ENCODE data around the gene PSTPIP2. TPM values are rescaled to one million over a fixed set of nuclear protein-coding genes. Genes with fewer than 3 reads are reported as not detected.

Gene PSTPIP2
- total RNA-seq, 2 experiments from 2014 or later: 5.9 to 6.0 TPM

- H3K27ac Mint-ChIP-seq: peak overlapping the region; percentile 67
- no peak overlapping the region for H3K27ac ChIP-seq (ENCODE audit: low read depth in 1 of 2, low read length in 2 of 2)
- TF ChIP-seq CTCF (IDR thresholded peaks at IDR 0.05): no peak
- intact Hi-C loops (cut with DNase I, micrococcal nuclease): no loop called here
- peak overlapping the region; percentile 94 for H3K4me3 Mint-ChIP-seq
- no peaks in the 10 kb centered on the region for H3K9me3 Mint-ChIP-seq
- peak overlapping the region; percentile 78 for H3K4me3 ChIP-seq (ENCODE audit: low read length)
- DNase-seq (no peak), ATAC-seq (ENCODE audit: poor library complexity) (no peak)
- peaks cover 10% of the 10 kb centered on the region for H3K4me1 Mint-ChIP-seq (ENCODE audit: low read depth)
- ChIA-PET POLR2A (interaction anchor here (0.6 kb wide), 1 partner anchor 24 kb away, joined by 3 read pairs; no protein-coding TSS in a partner anchor), CTCF (no interaction called here)
- peaks cover 3% of the 10 kb centered on the region for H3K36me3 ChIP-seq (ENCODE audit: insufficient read depth, low read length)
- peaks cover 11% of the 10 kb centered on the region for H3K4me1 ChIP-seq (ENCODE audit: insufficient read depth, low read length)
- H3K36me3 Mint-ChIP-seq (ENCODE audit: low read depth): peaks cover 8% of the 10 kb centered on the region
- H3K27me3 ChIP-seq (ENCODE audit: control insufficient read depth in 1 of 2, insufficient read depth in 2 of 2, low read length in 2 of 2): no peaks in the 10 kb centered on the region
- peaks cover 6% of the 10 kb centered on the region for H3K27me3 Mint-ChIP-seq
- H3K9me3 ChIP-seq (ENCODE audit: control insufficient read depth in 1 of 2, insufficient read depth in 1 of 2, low read length in 2 of 2): peaks cover 0 to 5% of the 10 kb centered on the region in 2 experiments
These were observed 43.5 kb downstream of the PSTPIP2 start for GRCh38 chr18:46028536-46028891.

DNA sequence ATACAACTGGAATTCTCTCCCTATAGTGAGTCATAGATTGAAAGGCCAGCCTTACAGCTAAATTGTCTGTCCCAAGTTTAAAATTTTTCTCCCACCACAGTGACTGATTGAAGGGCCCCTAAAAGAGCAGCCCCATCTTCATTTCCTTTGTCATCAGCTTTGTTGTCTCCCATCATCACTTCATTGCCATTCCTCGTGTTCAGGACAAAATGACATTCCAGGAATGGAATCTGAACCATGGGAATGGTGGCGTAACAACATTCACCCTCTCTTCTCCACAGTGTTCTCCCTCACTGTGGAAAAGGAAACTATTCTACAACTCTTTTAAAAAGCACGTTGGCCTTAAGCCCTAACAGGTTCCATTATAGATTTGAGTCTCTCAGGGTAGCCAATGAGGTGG is 52.1 kb downstream of the PSTPIP2 start:
- CTCF ChIA-PET: no interaction called here
- POLR2A ChIA-PET: no interaction called here
- intact Hi-C loops (cut with DNase I, micrococcal nuclease): loop anchor here in 1 of 2 experiments (5.0 kb wide), 1 partner anchor 43 kb away; no protein-coding TSS in a partner anchor
- H3K4me3 Mint-ChIP-seq: no peak overlapping the region
- Histone ChIP-seq H3K36me3 (ENCODE audit: insufficient read depth, low read length) (no peaks in the 10 kb centered on the region), H3K4me3 (ENCODE audit: low read length) (no peak overlapping the region), H3K27me3 (ENCODE audit: control insufficient read depth in 1 of 2, insufficient read depth in 2 of 2, low read length in 2 of 2) (no peaks in the 10 kb centered on the region), H3K4me1 (ENCODE audit: insufficient read depth, low read length) (no peaks in the 10 kb centered on the region), H3K9me3 (ENCODE audit: control insufficient read depth in 1 of 2, insufficient read depth in 1 of 2, low read length in 2 of 2) (no peaks in the 10 kb centered on the region), H3K27ac (ENCODE audit: low read depth in 1 of 2, low read length in 2 of 2) (no peak overlapping the region)
- ATAC-seq (ENCODE audit: poor library complexity) (no peak), DNase-seq (no peak)
- TF ChIP-seq CTCF (IDR thresholded peaks at IDR 0.05): no peak
- H3K27ac Mint-ChIP-seq: no peak overlapping the region
- H3K9me3 Mint-ChIP-seq: no peaks in the 10 kb centered on the region
- no peaks in the 10 kb centered on the region for H3K4me1 Mint-ChIP-seq (ENCODE audit: low read depth)
- no peaks in the 10 kb centered on the region for H3K27me3 Mint-ChIP-seq
- H3K36me3 Mint-ChIP-seq (ENCODE audit: low read depth): peaks cover 4% of the 10 kb centered on the region

DNA sequence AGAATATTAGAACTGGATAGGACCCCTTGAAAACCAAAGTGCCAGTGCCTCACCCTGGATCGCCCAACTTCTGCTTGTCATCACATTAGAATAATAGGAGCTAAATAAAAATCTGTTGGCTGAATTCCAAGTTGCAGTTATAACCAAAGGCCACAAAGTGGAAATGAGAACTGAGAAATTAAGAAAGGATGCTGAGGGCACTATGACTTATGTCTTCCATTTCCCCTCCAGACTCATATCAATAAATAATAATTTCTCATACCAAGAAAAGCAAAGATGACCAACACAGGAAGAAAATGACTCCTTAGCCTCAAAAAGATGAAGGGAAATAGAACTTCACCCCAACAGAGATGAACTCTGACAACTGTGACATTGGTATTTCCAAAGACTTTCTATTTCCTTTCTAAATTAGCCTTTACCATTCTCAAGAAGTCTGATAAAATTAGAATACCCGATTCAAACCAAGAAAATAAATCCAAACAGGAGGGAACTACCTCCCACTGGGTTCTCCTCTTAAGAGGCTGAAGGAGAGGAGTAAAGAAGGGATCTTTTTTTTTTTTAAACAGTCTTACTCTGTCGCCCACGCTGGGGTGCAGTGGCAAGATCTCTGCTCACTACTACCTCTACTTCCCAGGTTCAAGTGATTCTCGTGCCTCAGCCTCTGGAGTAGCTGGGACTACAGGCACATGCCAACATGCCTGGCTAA is 58.4 kb downstream of the PSTPIP2 start:
- ChIA-PET POLR2A (interaction anchor here (1.6 kb wide), 1 partner anchor 60 kb away, joined by 4 read pairs; no protein-coding TSS in a partner anchor), CTCF (no interaction called here)
- H3K27ac Mint-ChIP-seq: no peak overlapping the region
- peaks cover 11% of the 10 kb centered on the region for H3K36me3 ChIP-seq (ENCODE audit: insufficient read depth, low read length)
- no peak overlapping the region for H3K27ac ChIP-seq (ENCODE audit: low read depth in 1 of 2, low read length in 2 of 2)
- DNase-seq: peak in 3 of 14 experiments; percentile 23 to 38 (median 34)
- no peaks in the 10 kb centered on the region for H3K4me1 ChIP-seq (ENCODE audit: insufficient read depth, low read length)
- H3K27me3 ChIP-seq (ENCODE audit: control insufficient read depth in 1 of 2, insufficient read depth in 2 of 2, low read length in 2 of 2): no peaks in the 10 kb centered on the region
- H3K4me3 Mint-ChIP-seq: no peak overlapping the region
- peaks cover 28% of the 10 kb centered on the region for H3K36me3 Mint-ChIP-seq (ENCODE audit: low read depth)
- ATAC-seq (ENCODE audit: poor library complexity): no peak
- intact Hi-C loops (cut with DNase I, micrococcal nuclease): no loop called here
- H3K9me3 ChIP-seq (ENCODE audit: control insufficient read depth in 1 of 2, insufficient read depth in 1 of 2, low read length in 2 of 2): no peaks in the 10 kb centered on the region
- no peaks in the 10 kb centered on the region for H3K27me3 Mint-ChIP-seq
- H3K9me3 Mint-ChIP-seq: no peaks in the 10 kb centered on the region
- H3K4me1 Mint-ChIP-seq (ENCODE audit: low read depth): no peaks in the 10 kb centered on the region
- TF ChIP-seq CTCF (IDR thresholded peaks at IDR 0.05): no peak
- no peak overlapping the region for H3K4me3 ChIP-seq (ENCODE audit: low read length)
